WTC11 (cell line): Measurements from ENCODE around the gene PRKAR2A. TPM values are rescaled to one million over a fixed set of nuclear protein-coding genes. Genes with fewer than 3 reads are reported as not detected.

Experiments
- ATAC-seq: fragments of 200-7000 bp; cut with Tn5 transposase; 2 replicates; pipeline ENCODE4 v1.10.0; 2021; ENCODE audit warnings: mild to moderate bottlenecking, moderate library complexity
- CTCF ChIA-PET: fragments of 300-600 bp; sonication (Branson Sonifier 250); formaldehyde crosslinking; loops from one replicate; lab custom pipeline; 2021; ENCODE audit warnings: antibody characterized with exemption; lab: Charles Lee
- POLR2A ChIA-PET: fragments of 350-600 bp; sonication (Branson Sonifier 250); formaldehyde crosslinking; loops from one replicate; lab custom pipeline; 2021; ENCODE audit warnings: antibody characterized with exemption; lab: Charles Lee
- DNase-seq: peaks from one replicate; pipeline ENCODE4 v3.0.0; 2021; ENCODE audit warnings: low spot score
- H3K27ac Mint-ChIP-seq: 2 replicates; pipeline ENCODE4 v1.8.0; 2021; ENCODE audit warnings: mixed read lengths
- H3K27me3 Mint-ChIP-seq: 2 replicates; pipeline ENCODE4 v1.8.0; 2021; ENCODE audit warnings: low read depth, mild to moderate bottlenecking, moderate library complexity, mixed read lengths
- H3K36me3 Mint-ChIP-seq: 2 replicates; pipeline ENCODE4 v1.8.0; 2021; ENCODE audit warnings: mixed read lengths
- H3K4me1 Mint-ChIP-seq: 2 replicates; pipeline ENCODE4 v1.8.0; 2022; ENCODE audit warnings: mixed read lengths
- H3K4me3 Mint-ChIP-seq: 2 replicates; pipeline ENCODE4 v1.8.0; 2021; ENCODE audit warnings: mild to moderate bottlenecking, moderate library complexity, mixed read lengths
- H3K9me3 Mint-ChIP-seq: 2 replicates; pipeline ENCODE4 v1.8.0; 2021; ENCODE audit warnings: mixed read lengths
- CDX4 ChIP-seq: fragments of 250-450 bp; sonication (Bioruptor Pico); IDR thresholded peaks from 2 replicates; pipeline ENCODE4 v1.9.0; 2021; ENCODE audit warnings: moderate library complexity, mild to moderate bottlenecking, inconsistent platforms, borderline replicate concordance
- CTCF ChIP-seq: fragments of 200-600 bp; IDR thresholded peaks from 2 replicates; pipeline ENCODE4 v1.8.0; 2022; ENCODE audit warnings: antibody characterized with exemption
- E2F5 ChIP-seq: sonication (generic); formaldehyde crosslinking; IDR thresholded peaks from 2 replicates; pipeline ENCODE4 v1.8.1; 2022; ENCODE audit warnings: mild to moderate bottlenecking, moderate library complexity, missing genetic modification reagents
- HMGXB4 ChIP-seq: sonication (generic); formaldehyde crosslinking; IDR thresholded peaks from 2 replicates; pipeline ENCODE4 v1.8.1; 2023; ENCODE audit warnings: mild to moderate bottlenecking, moderate library complexity, missing genetic modification reagents
- IRF2 ChIP-seq: sonication (generic); formaldehyde crosslinking; IDR thresholded peaks from 2 replicates; pipeline ENCODE4 v1.8.0; 2022; ENCODE audit warnings: low read depth, missing genetic modification reagents, borderline replicate concordance
- MAX ChIP-seq: sonication (generic); formaldehyde crosslinking; IDR thresholded peaks from 2 replicates; pipeline ENCODE4 v1.8.0; 2022; ENCODE audit warnings: mild to moderate bottlenecking, missing genetic modification reagents
- MYBL2 ChIP-seq: sonication (generic); formaldehyde crosslinking; IDR thresholded peaks from 2 replicates; pipeline ENCODE4 v1.8.1; 2023; ENCODE audit warnings: mild to moderate bottlenecking, moderate library complexity, missing genetic modification reagents
- NFYB ChIP-seq: sonication (generic); formaldehyde crosslinking; conservative IDR thresholded peaks from 2 replicates; pipeline ENCODE4 v1.8.0; 2022; ENCODE audit warnings: low read depth, missing genetic modification reagents
- NR3C1 ChIP-seq: sonication (generic); formaldehyde crosslinking; conservative IDR thresholded peaks from 2 replicates; pipeline ENCODE4 v1.8.1; 2023; ENCODE audit warnings: low read depth, mild to moderate bottlenecking, missing genetic modification reagents
- PRDM15 ChIP-seq: sonication (generic); formaldehyde crosslinking; IDR thresholded peaks from 2 replicates; pipeline ENCODE4 v1.8.0; 2022; ENCODE audit warnings: missing genetic modification reagents
- PRRX2 ChIP-seq: fragments of 250-450 bp; sonication (Bioruptor Pico); IDR thresholded peaks from 2 replicates; pipeline ENCODE4 v1.8.0; 2021; ENCODE audit warnings: mild to moderate bottlenecking
- RORB ChIP-seq: fragments of 250-450 bp; sonication (Bioruptor Pico); IDR thresholded peaks from 2 replicates; pipeline ENCODE4 v1.9.0; 2021; ENCODE audit warnings: mild to moderate bottlenecking
- TCF7 ChIP-seq: sonication (generic); formaldehyde crosslinking; IDR thresholded peaks from 2 replicates; pipeline ENCODE4 v1.8.0; 2022; ENCODE audit warnings: mild to moderate bottlenecking, low read depth, missing genetic modification reagents, moderate library complexity
- ZNF121 ChIP-seq: sonication (generic); formaldehyde crosslinking; IDR thresholded peaks from 2 replicates; pipeline ENCODE4 v1.8.0; 2023; ENCODE audit warnings: missing genetic modification reagents
- ZNF232 ChIP-seq: sonication (generic); formaldehyde crosslinking; IDR thresholded peaks from 2 replicates; pipeline ENCODE4 v1.8.0; 2022; ENCODE audit warnings: mild to moderate bottlenecking, missing genetic modification reagents
- ZNF425 ChIP-seq: fragments of 250-450 bp; sonication (Bioruptor Pico); conservative IDR thresholded peaks from 2 replicates; pipeline ENCODE4 v1.9.0; 2021; ENCODE audit warnings: mild to moderate bottlenecking
- ZSCAN18 ChIP-seq: fragments of 250-450 bp; sonication (Bioruptor Pico); IDR thresholded peaks from 2 replicates; pipeline ENCODE4 v2.1.2; 2022; ENCODE audit warnings: mild to moderate bottlenecking, moderate library complexity
- total RNA-seq: library from RNA; stranded (reverse); gene quantifications from 3 replicates; pipeline ENCODE4 v1.2.3, GENCODE V29; 2021

Gene PRKAR2A
- total RNA-seq, 1 experiment from 2014 or later: 57.2 TPM

- peaks cover 2% of the 10 kb centered on the region for H3K9me3 Mint-ChIP-seq
- no peaks in the 10 kb centered on the region for H3K27me3 Mint-ChIP-seq
- H3K36me3 Mint-ChIP-seq: peaks cover under 1% of the 10 kb centered on the region; the same call in 1 of the 2 replicates
- POLR2A ChIA-PET: no interaction called here
- H3K4me1 Mint-ChIP-seq: no peaks in the 10 kb centered on the region
- no peak overlapping the region; the same call in 1 of the 2 replicates for H3K27ac Mint-ChIP-seq
- TF ChIP-seq IRF2 (CRISPR knock-in tag): no peak
- TF ChIP-seq ZNF425 (CRISPR knock-in tag): no peak
- no peak for TF ChIP-seq PRRX2 (CRISPR knock-in tag)
- TF ChIP-seq ZSCAN18 (CRISPR knock-in tag): no peak
- no peak for TF ChIP-seq PRDM15 (CRISPR knock-in tag)
- no peak for TF ChIP-seq CDX4 (CRISPR knock-in tag)
- TF ChIP-seq ZNF232 (CRISPR knock-in tag): no peak
- no peak for TF ChIP-seq TCF7
- no peak for TF ChIP-seq MAX
- ATAC-seq: no peak
- no peak overlapping the region for H3K4me3 Mint-ChIP-seq
- DNase-seq: no peak
- CTCF ChIA-PET: interaction anchor here (1.0 to 2.5 kb wide), 2 partner anchors 11 to 24 kb away, joined by 3 to 15 read pairs; no protein-coding TSS in a partner anchor
These were observed 96.8 kb downstream of the PRKAR2A start for GRCh38 chr3:48750856-48751255.

GRCh38 chr3:48748754-48749153 is 98.9 kb downstream of the PRKAR2A start:
- no peak overlapping the region for H3K4me3 Mint-ChIP-seq
- H3K36me3 Mint-ChIP-seq: peaks cover 4% of the 10 kb centered on the region; the same call in 1 of the 2 replicates
- ChIA-PET POLR2A (no interaction called here), CTCF (interaction anchor here (2.5 kb wide), 1 partner anchor 9 kb away, joined by 15 read pairs; no protein-coding TSS in a partner anchor)
- H3K27ac Mint-ChIP-seq: no peak overlapping the region
- H3K27me3 Mint-ChIP-seq: no peaks in the 10 kb centered on the region
- DNase-seq (no peak), ATAC-seq (no peak)
- peaks cover 4% of the 10 kb centered on the region for H3K9me3 Mint-ChIP-seq
- H3K4me1 Mint-ChIP-seq: no peaks in the 10 kb centered on the region
- TF ChIP-seq ZSCAN18 (CRISPR knock-in tag) (no peak), CTCF (no peak), ZNF121 (CRISPR knock-in tag) (no peak), RORB (CRISPR knock-in tag) (no peak), E2F5 (CRISPR knock-in tag) (no peak), NR3C1 (no peak), HMGXB4 (CRISPR knock-in tag) (no peak), TCF7 (no peak), NFYB (CRISPR knock-in tag) (no peak), MYBL2 (CRISPR knock-in tag) (no peak)
